Measurements from ENCODE around the gene SORBS1.

GRCh38 chr10:95353123-95353522, 208.0 kb downstream of the SORBS1 start:
- TF ChIP-seq EP300 (conservative IDR thresholded peaks at IDR 0.05; ENCODE audit: poor library complexity, severe bottlenecking) (no peak), CTCF (IDR thresholded peaks at IDR 0.05; ENCODE audit: poor library complexity, severe bottlenecking) (no peak), SMC3 (conservative IDR thresholded peaks at IDR 0.05; ENCODE audit: poor library complexity) (no peak), POLR2AphosphoS5 (IDR thresholded peaks at IDR 0.05) (no peak), REST (IDR thresholded peaks at IDR 0.05; ENCODE audit: borderline replicate concordance) (no peak), EZH2 (IDR thresholded peaks at IDR 0.05; ENCODE audit: borderline replicate concordance, insufficient read depth, low read length, poor library complexity, severe bottlenecking) (no peak)

Measured in neural cell (in vitro differentiated cells).